KMS-11 (cell line): ENCODE data around the gene NHEJ1.

Experiments
- H2AFZ ChIP-seq: fragments of 200-600 bp; sonication (generic); 2 replicates; pipeline ENCODE4 v1.6.1; 2016; ENCODE audit warnings: antibody characterized with exemption, mixed run types, low read depth
- H3K27ac ChIP-seq: fragments of 200-600 bp; sonication (generic); 2 replicates; pipeline ENCODE4 v1.6.1; 2016; ENCODE audit warnings: mild to moderate bottlenecking, mixed run types
- H3K27me3 ChIP-seq: fragments of 200-600 bp; sonication (generic); 2 replicates; pipeline ENCODE4 v1.6.1; 2017; ENCODE audit warnings: mild to moderate bottlenecking, low read depth, mixed run types, moderate library complexity; ENCODE audit not compliant: insufficient read depth
- H3K36me3 ChIP-seq: fragments of 200-600 bp; sonication (generic); 2 replicates; pipeline ENCODE4 v1.6.1; 2017; ENCODE audit warnings: mild to moderate bottlenecking, mixed run types; ENCODE audit not compliant: insufficient read depth
- H3K4me1 ChIP-seq: fragments of 200-600 bp; sonication (generic); 2 replicates; pipeline ENCODE4 v1.6.1; 2016; ENCODE audit warnings: mild to moderate bottlenecking, low read depth, mixed run types; ENCODE audit not compliant: poor library complexity, severe bottlenecking
- H3K4me2 ChIP-seq: fragments of 200-600 bp; sonication (generic); 2 replicates; pipeline ENCODE4 v1.7.0; 2016; ENCODE audit warnings: mild to moderate bottlenecking, mixed run types
- H3K4me3 ChIP-seq: fragments of 200-600 bp; sonication (generic); IDR thresholded peaks from 2 replicates; pipeline ENCODE4 v1.6.1; 2017; ENCODE audit warnings: low read depth, low read length, mixed read lengths; ENCODE audit not compliant: insufficient read depth
- H3K79me2 ChIP-seq: fragments of 200-600 bp; sonication (generic); 2 replicates; pipeline ENCODE4 v1.6.1; 2016; ENCODE audit warnings: low read depth, mixed run types; ENCODE audit not compliant: insufficient read depth
- H3K9ac ChIP-seq: fragments of 200-600 bp; sonication (generic); 2 replicates; pipeline ENCODE4 v1.6.1; 2016; ENCODE audit warnings: mild to moderate bottlenecking, mixed run types
- H4K20me1 ChIP-seq: fragments of 200-600 bp; sonication (generic); 2 replicates; pipeline ENCODE4 v1.6.1; 2016; ENCODE audit warnings: mild to moderate bottlenecking, mixed run types; ENCODE audit not compliant: insufficient read depth
- TF ChIP-seq, protein P1 (sequence below): fragments of 200-600 bp; sonication (generic); conservative IDR thresholded peaks from 2 replicates; pipeline ENCODE4 v1.6.1; 2017; ENCODE audit warnings: low read depth, mild to moderate bottlenecking, antibody characterized with exemption, low read length, moderate library complexity, mixed read lengths

NHEJ1 gene

DNA sequence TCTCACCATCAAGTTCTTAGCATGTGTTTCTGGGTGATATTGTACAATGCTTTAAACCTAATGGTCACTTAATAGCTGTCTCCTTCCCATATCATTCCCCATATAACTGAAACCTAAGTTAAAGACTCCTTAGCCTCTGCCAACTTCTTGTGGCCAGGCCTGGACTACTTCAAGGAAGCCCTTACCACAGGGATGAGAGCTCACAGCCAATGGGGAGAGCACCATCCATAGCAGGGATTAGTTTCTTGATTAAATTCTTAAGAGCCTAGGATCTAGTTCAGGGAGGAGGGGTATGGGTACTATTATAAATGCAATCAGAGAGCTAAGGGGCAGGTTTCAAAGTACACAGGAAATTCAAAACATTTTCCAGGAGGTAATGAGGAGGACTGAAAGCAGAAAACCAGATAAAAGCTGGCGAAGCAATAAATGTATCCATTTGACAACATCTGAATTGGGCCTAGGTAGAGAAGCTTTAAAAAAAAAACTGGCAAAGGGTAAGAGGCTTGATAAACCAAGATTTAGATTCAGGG is 65.1 kb downstream of the NHEJ1 start:
- Histone ChIP-seq H4K20me1 (no peaks in the 10 kb centered on the region), H3K4me1 (no peaks in the 10 kb centered on the region), H2AFZ (no peak overlapping the region), H3K27me3 (no peaks in the 10 kb centered on the region), H3K9ac (no peak overlapping the region), H3K4me3 (no peak overlapping the region), H3K4me2 (no peak overlapping the region), H3K36me3 (no peaks in the 10 kb centered on the region), H3K27ac (no peak overlapping the region), H3K79me2 (no peaks in the 10 kb centered on the region)
- TF ChIP-seq, protein P1, sequence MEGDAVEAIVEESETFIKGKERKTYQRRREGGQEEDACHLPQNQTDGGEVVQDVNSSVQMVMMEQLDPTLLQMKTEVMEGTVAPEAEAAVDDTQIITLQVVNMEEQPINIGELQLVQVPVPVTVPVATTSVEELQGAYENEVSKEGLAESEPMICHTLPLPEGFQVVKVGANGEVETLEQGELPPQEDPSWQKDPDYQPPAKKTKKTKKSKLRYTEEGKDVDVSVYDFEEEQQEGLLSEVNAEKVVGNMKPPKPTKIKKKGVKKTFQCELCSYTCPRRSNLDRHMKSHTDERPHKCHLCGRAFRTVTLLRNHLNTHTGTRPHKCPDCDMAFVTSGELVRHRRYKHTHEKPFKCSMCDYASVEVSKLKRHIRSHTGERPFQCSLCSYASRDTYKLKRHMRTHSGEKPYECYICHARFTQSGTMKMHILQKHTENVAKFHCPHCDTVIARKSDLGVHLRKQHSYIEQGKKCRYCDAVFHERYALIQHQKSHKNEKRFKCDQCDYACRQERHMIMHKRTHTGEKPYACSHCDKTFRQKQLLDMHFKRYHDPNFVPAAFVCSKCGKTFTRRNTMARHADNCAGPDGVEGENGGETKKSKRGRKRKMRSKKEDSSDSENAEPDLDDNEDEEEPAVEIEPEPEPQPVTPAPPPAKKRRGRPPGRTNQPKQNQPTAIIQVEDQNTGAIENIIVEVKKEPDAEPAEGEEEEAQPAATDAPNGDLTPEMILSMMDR, result no peak

DNA sequence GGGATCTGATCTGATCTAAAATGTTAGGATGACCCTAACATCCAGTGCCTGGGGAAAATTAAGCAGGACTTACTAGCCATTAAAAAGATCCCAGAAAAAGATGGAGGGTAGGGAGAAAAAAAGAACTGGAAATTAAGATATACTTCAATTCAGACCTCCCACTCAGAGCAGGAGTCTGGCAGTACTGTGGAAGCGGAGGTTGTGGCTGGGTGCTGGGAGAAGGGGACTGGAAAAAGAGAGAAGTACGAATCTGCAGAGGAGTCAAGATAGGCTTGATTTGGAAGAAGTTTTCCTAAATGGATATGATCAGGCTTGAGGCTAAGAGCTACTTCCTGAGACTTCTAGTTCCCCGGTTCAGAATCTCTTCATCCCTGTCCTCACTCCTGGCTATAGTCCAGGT is 66.4 kb downstream of the NHEJ1 start:
- no peak overlapping the region for H3K9ac ChIP-seq
- no peaks in the 10 kb centered on the region for H3K36me3 ChIP-seq
- H3K27me3 ChIP-seq, result no peaks in the 10 kb centered on the region
- H2AFZ ChIP-seq, result no peak overlapping the region
- TF ChIP-seq, protein P1, result no peak
- no peak overlapping the region for H3K27ac ChIP-seq
- H3K79me2 ChIP-seq, result no peaks in the 10 kb centered on the region
- no peaks in the 10 kb centered on the region for H4K20me1 ChIP-seq
- H3K4me2 ChIP-seq, result no peak overlapping the region
- no peaks in the 10 kb centered on the region for H3K4me1 ChIP-seq
- no peak overlapping the region for H3K4me3 ChIP-seq

DNA sequence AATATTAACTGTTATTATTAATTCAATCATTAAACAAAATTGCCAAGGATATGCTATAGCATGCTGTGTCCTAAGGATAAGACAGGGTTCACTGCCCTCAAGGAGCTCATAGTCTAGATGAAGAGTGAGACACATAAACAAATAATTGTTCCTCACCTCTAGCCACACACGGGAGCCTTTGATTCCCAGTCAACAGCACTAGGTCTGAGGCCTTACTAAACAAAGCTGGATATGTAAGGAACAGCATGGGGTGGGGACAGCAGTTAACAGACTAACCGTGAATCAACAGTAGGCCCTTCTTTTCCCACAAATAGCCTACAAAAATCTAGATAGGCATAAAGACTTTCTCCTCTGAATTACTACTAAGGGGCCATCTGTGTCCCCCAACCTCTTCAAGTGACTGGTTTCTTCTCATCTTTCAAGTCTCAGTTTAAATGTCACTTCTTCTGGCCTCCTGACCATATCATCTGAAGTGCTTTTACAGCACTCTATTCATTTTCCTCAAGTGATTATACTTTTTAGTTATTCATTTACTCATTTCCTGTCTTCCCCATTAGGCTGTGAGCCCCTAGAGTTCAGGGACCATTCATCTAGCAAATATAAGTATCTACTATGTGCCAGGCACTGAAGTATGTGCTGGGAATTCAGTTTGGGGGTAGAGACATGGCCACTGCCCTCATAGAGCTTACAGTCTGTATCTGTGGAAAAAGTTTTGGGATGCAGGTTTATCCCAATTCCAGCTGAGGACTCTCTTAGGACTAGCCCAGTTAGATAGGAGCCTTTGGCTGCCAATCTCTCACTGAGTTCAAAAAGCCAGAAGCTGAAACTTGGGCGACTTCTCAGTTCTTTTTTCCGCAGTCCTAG is 69.9 kb downstream of the NHEJ1 start:
- Histone ChIP-seq H4K20me1 (no peaks in the 10 kb centered on the region), H2AFZ (no peak overlapping the region), H3K79me2 (no peaks in the 10 kb centered on the region), H3K27ac (no peak overlapping the region), H3K36me3 (no peaks in the 10 kb centered on the region), H3K27me3 (no peaks in the 10 kb centered on the region), H3K4me2 (no peak overlapping the region), H3K9ac (no peak overlapping the region), H3K4me3 (no peak overlapping the region), H3K4me1 (no peaks in the 10 kb centered on the region)
- TF ChIP-seq, protein P1, result no peak

DNA sequence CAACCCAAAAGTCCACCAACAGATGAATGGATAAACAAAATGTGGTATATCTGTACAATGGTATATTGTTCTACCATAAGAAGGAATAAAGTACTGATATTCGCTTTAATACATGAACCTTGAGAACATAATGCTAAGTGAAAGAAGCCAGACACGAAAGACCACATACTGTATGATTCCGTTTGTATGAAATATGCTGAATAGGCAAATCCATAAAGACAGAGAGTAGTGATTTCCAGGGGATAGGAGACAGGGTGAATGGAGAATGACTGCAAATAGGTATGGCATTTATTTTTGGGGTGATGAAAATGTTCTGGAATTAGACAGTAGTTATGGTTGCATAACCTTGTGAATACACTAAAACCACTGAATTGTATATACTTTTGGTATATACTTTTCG is 71.3 kb downstream of the NHEJ1 start:
- Histone ChIP-seq H2AFZ (no peak overlapping the region), H3K4me3 (no peak overlapping the region), H3K9ac (no peak overlapping the region), H3K79me2 (no peaks in the 10 kb centered on the region), H3K4me1 (no peaks in the 10 kb centered on the region), H3K4me2 (no peak overlapping the region), H3K36me3 (no peaks in the 10 kb centered on the region), H3K27me3 (no peaks in the 10 kb centered on the region), H3K27ac (no peak overlapping the region), H4K20me1 (no peaks in the 10 kb centered on the region)
- TF ChIP-seq, protein P1, result no peak
